ENCODE results near the gene VPS13D. TPM values are rescaled to one million over a fixed set of nuclear protein-coding genes. Genes with fewer than 3 reads are reported as not detected.

The VPS13D gene
- total RNA-seq, 6 experiments from 2014 or later: 25.9 to 36.9 (median 30.8) TPM

DNA sequence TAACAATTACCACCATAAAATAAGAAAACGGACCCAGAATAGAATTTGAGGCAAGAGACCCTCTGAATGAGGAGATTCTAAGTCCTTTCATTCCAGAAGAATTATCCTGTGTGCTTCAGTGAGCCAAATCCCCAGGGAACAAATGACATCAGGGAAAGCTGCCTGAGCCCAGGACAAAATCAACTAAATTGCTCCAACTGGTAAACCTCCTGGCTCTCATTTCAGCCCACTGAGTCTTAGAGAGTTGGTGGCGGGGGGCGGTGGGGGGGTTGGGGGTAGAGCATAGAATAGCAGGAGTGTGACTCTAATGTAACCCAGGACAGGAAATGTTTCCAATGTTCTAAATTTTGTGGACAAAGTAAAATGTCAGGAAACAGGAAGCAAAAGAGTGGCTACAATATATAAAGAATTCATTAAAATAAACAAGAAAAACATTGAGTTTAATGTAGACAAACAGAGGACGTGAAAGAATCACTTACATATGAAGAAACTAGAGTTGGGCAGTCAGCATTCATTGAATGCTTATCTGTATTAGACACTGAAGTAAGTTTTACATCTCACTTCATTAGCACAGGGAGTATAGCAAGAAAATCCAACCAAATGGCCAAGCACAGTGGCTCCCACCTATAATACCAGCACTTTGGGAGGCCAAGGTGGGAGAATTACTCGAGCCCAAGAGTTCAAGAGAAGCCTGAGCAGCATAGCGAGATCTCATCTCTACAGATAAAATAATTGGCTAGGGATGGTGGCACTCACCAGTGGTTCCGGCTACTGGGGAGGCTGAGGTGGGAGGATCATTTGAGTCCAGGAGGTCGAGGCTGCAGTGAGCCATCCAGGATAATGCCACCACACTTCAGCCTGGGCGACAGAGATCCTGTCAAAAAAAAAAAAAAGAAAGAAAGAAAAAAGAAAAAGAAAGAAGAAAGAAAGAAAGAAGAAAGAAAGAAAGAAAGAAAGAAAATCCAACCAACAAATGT lies 313.1 kb downstream of the VPS13D start:
- no peak overlapping the region for H3K27ac ChIP-seq
- ATAC-seq: no peak
- H3K27me3 ChIP-seq: no peaks in the 10 kb centered on the region
- H3K9me3 ChIP-seq: no peaks in the 10 kb centered on the region
- no peaks in the 10 kb centered on the region for H3K36me3 ChIP-seq
- peaks cover 0 to 27% (median 11%) of the 10 kb centered on the region in 4 donors for H3K4me1 ChIP-seq
- TF ChIP-seq POLR2A (IDR thresholded peaks at IDR 0.05): no peak
- TF ChIP-seq, protein P1, sequence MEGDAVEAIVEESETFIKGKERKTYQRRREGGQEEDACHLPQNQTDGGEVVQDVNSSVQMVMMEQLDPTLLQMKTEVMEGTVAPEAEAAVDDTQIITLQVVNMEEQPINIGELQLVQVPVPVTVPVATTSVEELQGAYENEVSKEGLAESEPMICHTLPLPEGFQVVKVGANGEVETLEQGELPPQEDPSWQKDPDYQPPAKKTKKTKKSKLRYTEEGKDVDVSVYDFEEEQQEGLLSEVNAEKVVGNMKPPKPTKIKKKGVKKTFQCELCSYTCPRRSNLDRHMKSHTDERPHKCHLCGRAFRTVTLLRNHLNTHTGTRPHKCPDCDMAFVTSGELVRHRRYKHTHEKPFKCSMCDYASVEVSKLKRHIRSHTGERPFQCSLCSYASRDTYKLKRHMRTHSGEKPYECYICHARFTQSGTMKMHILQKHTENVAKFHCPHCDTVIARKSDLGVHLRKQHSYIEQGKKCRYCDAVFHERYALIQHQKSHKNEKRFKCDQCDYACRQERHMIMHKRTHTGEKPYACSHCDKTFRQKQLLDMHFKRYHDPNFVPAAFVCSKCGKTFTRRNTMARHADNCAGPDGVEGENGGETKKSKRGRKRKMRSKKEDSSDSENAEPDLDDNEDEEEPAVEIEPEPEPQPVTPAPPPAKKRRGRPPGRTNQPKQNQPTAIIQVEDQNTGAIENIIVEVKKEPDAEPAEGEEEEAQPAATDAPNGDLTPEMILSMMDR (IDR thresholded peaks at IDR 0.05): no peak
- intact Hi-C loops (cut with DNase I): loop anchor here in 1 of 2 donors (10.0 kb wide), 1 partner anchor 52 kb away; no protein-coding TSS in a partner anchor
- no peak overlapping the region for H3K4me3 ChIP-seq
- DNase-seq: no peak
- WGBS (ENCODE audit: insufficient coverage, low coverage, low lambda C conversion rate, missing lambda C conversion rate): 83% methylated on average over 5 of the region's 9 CpGs

DNA sequence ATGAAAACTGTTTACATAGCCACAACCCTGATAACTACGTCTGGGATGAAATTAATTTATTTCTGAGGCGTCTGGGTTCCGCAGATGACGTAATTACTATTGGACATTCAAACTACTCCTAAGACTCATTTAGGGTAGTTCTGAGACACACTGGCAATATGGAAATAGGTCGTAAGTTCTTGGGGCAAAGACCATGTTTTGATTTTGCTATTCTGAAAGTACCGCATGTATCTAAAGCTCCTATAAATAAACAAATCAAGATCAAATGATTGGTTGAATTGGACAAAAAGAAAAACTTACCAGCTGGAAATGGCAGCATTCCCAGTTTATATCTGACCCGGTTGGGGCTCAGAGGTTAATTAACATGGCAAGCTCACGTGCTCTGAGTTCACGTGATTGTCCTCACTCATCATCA lies 313.9 kb downstream of the VPS13D start:
- WGBS (ENCODE audit: insufficient coverage, low coverage, low lambda C conversion rate, missing lambda C conversion rate): 29% methylated on average over 9 of the region's 9 CpGs
- no peaks in the 10 kb centered on the region for H3K36me3 ChIP-seq

DNA sequence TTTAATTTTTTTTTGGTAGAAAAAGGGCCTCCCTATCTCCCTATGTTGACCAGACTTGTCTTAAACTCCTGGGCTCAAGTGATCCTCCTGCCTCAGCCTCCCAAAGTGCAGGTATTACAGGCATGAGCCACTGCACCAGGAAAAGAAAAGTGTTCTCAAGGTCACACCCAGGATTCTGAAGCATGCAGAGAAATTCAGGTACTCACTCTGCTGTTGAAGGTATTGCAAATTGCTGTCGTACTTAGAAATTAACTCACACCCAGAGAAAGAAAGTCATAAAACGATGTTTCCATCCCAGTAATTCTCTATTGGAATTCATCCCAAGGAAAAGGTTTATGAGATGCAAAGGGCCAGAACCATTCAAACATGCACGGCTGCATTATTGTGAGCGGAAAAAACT lies 314.5 kb downstream of the VPS13D start:
- Histone ChIP-seq H3K36me3 (no peaks in the 10 kb centered on the region), H3K27me3 (no peaks in the 10 kb centered on the region), H3K9me3 (no peaks in the 10 kb centered on the region), H3K4me1 (peaks cover 0 to 27% (median 13%) of the 10 kb centered on the region in 4 donors), H3K27ac (no peak overlapping the region), H3K4me3 (no peak overlapping the region)
- DNase-seq (no peak), ATAC-seq (no peak)
- TF ChIP-seq POLR2A (IDR thresholded peaks at IDR 0.05): no peak
- TF ChIP-seq, protein P1 (IDR thresholded peaks at IDR 0.05): no peak
- intact Hi-C loops (cut with DNase I): loop anchor here in 1 of 2 donors (10.0 kb wide), 1 partner anchor 50 kb away; no protein-coding TSS in a partner anchor
- WGBS (ENCODE audit: insufficient coverage, low coverage, low lambda C conversion rate, missing lambda C conversion rate): 77% methylated on average over 4 of the region's 4 CpGs

More for the DNA sequence above, 313.9 kb downstream of the VPS13D start:
- H3K9me3 ChIP-seq: no peaks in the 10 kb centered on the region
- no peak for TF ChIP-seq POLR2A (IDR thresholded peaks at IDR 0.05)
- TF ChIP-seq, protein P1 (IDR thresholded peaks at IDR 0.05): no peak
- intact Hi-C loops (cut with DNase I): loop anchor here in 1 of 2 donors (10.0 kb wide), 1 partner anchor 51 kb away; no protein-coding TSS in a partner anchor
- ATAC-seq (no peak), DNase-seq (peak in 1 of 3 donors; percentile 45)
- H3K4me3 ChIP-seq: no peak overlapping the region
- H3K4me1 ChIP-seq: peaks cover 0 to 27% (median 11%) of the 10 kb centered on the region in 4 donors
- no peaks in the 10 kb centered on the region for H3K27me3 ChIP-seq
- no peak overlapping the region for H3K27ac ChIP-seq

DNA sequence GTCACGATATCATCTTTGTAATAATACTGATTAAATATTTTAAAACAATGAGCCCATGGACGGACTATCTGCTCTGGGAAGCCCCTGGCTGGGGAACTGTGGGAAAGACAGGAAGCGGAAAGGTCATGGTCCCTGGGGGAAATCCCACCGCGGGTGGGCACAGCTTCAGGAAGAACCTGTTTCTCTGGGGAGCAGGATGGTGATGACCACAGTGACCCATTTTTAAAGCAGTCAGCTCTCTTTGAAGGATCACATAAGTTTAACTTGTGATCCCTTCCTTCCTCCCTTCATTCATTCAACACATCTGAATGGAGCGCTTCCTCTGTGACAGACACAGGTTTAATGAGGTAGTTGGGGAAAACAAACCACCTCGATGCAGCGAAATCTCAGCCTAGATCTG lies 315.2 kb downstream of the VPS13D start:
- H3K4me3 ChIP-seq: no peak overlapping the region
- H3K9me3 ChIP-seq: no peaks in the 10 kb centered on the region
- DNase-seq: no peak
- H3K27ac ChIP-seq: no peak overlapping the region
- no peak for ATAC-seq
- peaks cover 0 to 29% (median 13%) of the 10 kb centered on the region in 4 donors for H3K4me1 ChIP-seq
- no peaks in the 10 kb centered on the region for H3K36me3 ChIP-seq
- intact Hi-C loops (cut with DNase I): loop anchor here in 1 of 2 donors (10.0 kb wide), 1 partner anchor 50 kb away; no protein-coding TSS in a partner anchor
- H3K27me3 ChIP-seq: no peaks in the 10 kb centered on the region
- TF ChIP-seq, protein P1 (IDR thresholded peaks at IDR 0.05): no peak
- TF ChIP-seq POLR2A (IDR thresholded peaks at IDR 0.05): no peak
- 36% methylated on average over 8 of the region's 8 CpGs for WGBS (ENCODE audit: insufficient coverage, low coverage, low lambda C conversion rate, missing lambda C conversion rate)

Data from right lobe of liver (tissue), 6 donors.